HepG2 (cell line): ENCODE results near the gene UBE4A. TPM values are rescaled to one million over a fixed set of nuclear protein-coding genes. Genes with fewer than 3 reads are reported as not detected.

Experiments
- BRF2 ChIP-seq: sonication (generic); formaldehyde crosslinking; IDR thresholded peaks from 2 replicates; pipeline ENCODE4 v1.8.1; 2022; ENCODE audit warnings: mild to moderate bottlenecking, missing genetic modification reagents
- CHD2 ChIP-seq: IDR thresholded peaks from 2 replicates; pipeline ENCODE4 v1.6.1; 2011; ENCODE audit warnings: low read depth, low read length, improper control_type of control experiment
- FOSL2 ChIP-seq: sonication (generic); formaldehyde crosslinking; IDR thresholded peaks from 2 replicates; pipeline ENCODE4 v1.4.0; 2020; ENCODE audit warnings: missing genetic modification reagents
- FOXA3 ChIP-seq: IDR thresholded peaks from 2 replicates; pipeline ENCODE4 v1.6.1; 2016; ENCODE audit warnings: missing genetic modification reagents, missing compliant biosample characterization
- KDM2A ChIP-seq: sonication (generic); formaldehyde crosslinking; IDR thresholded peaks from 2 replicates; pipeline ENCODE4 v1.4.0; 2020; ENCODE audit warnings: low read depth, missing genetic modification reagents, borderline replicate concordance
- MTA1 ChIP-seq: sonication (generic); formaldehyde crosslinking; IDR thresholded peaks from 2 replicates; pipeline ENCODE4 v1.4.0; 2020; ENCODE audit warnings: missing genetic modification reagents, mild to moderate bottlenecking, borderline replicate concordance
- MYC ChIP-seq: sonication (generic); formaldehyde crosslinking; IDR thresholded peaks from 2 replicates; pipeline ENCODE4 v1.9.0; 2021; ENCODE audit warnings: missing genetic modification reagents, borderline replicate concordance
- RNF219 ChIP-seq: sonication (generic); formaldehyde crosslinking; IDR thresholded peaks from 2 replicates; pipeline ENCODE4 v1.5.0; 2020; ENCODE audit warnings: mild to moderate bottlenecking, missing genetic modification reagents
- U2AF1 ChIP-seq: fragments of 200-400 bp; formaldehyde crosslinking; optimal IDR thresholded peaks from 2 replicates; pipeline ENCODE3; 2017; ENCODE audit warnings: mild to moderate bottlenecking, low read depth, low read length
- ZBTB40 ChIP-seq, 2 experiments: fragments of 450-650 bp in 1 of 2; sonication (generic) in 1 of 2; formaldehyde crosslinking in 1 of 2; IDR thresholded peaks; 2 replicates each; pipeline versions ENCODE4 v1.6.1 to v1.8.0; 2016 to 2022; ENCODE audit warnings: antibody characterized with exemption in 1 of 2, mild to moderate bottlenecking in 1 of 2, missing genetic modification reagents in 1 of 2
- ZC3H4 ChIP-seq: sonication (generic); formaldehyde crosslinking; IDR thresholded peaks from 2 replicates; pipeline ENCODE4 v1.4.0; 2020; ENCODE audit warnings: missing genetic modification reagents, borderline replicate concordance
- ZMYM4 ChIP-seq: sonication (generic); formaldehyde crosslinking; IDR thresholded peaks from 2 replicates; pipeline ENCODE4 v1.8.1; 2023; ENCODE audit warnings: mild to moderate bottlenecking, missing genetic modification reagents
- ZNF282 ChIP-seq: fragments of 450-650 bp; IDR thresholded peaks from 2 replicates; pipeline ENCODE4 v1.6.1; 2018; ENCODE audit not compliant: partially characterized antibody
- ZNF546 ChIP-seq: sonication (generic); formaldehyde crosslinking; conservative IDR thresholded peaks from 2 replicates; pipeline ENCODE4 v1.8.1; 2023; ENCODE audit warnings: mild to moderate bottlenecking, missing genetic modification reagents
- ZNF605 ChIP-seq: sonication (generic); formaldehyde crosslinking; IDR thresholded peaks from 2 replicates; pipeline ENCODE4 v1.8.0; 2022; ENCODE audit warnings: mild to moderate bottlenecking, missing genetic modification reagents
- ZNF773 ChIP-seq: sonication (generic); formaldehyde crosslinking; IDR thresholded peaks from 2 replicates; pipeline ENCODE4 v1.4.0; 2020; ENCODE audit warnings: missing genetic modification reagents, borderline replicate concordance
- ZSCAN31 ChIP-seq: sonication (generic); formaldehyde crosslinking; IDR thresholded peaks from 2 replicates; pipeline ENCODE4 v1.5.0; 2020; ENCODE audit warnings: low read depth, mild to moderate bottlenecking, missing genetic modification reagents
- polyA plus RNA-seq, 8 experiments: library from polyadenylated mRNA; depleted of rRNA in 3 of 8; stranded (reverse) in 7 of 8; unstranded in 1 of 8; fragments of >200 nt; fragmentation: Illumina TruSeq in 4 of 8; extraction: Trizol in 4 of 8; gene quantifications; 2 replicates each; pipeline versions ENCODE4 v1.2.1 to v1.2.3, GENCODE V29; 2011 to 2016; ENCODE audit warnings: low read depth in 4 of 8, missing spikeins in 1 of 8, mixed read lengths in 1 of 8; ENCODE audit not compliant: insufficient read depth in 1 of 8
- total RNA-seq, 5 experiments: library from RNA; depleted of rRNA; stranded (reverse); fragments of >200 nt; fragmentation: Illumina TruSeq; extraction: Trizol; gene quantifications; 2 replicates each; pipeline ENCODE4 v1.2.3, GENCODE V29; 2016; ENCODE audit warnings: low read depth in 1 of 5

The UBE4A gene
- total and polyA plus RNA-seq, 2 of the 13 experiments (the other 11 are each of a cell fraction or from before 2014, with no cell fraction given): 15.1 to 32.7 TPM

GRCh38 chr11:118434553-118435289 is 75.3 kb downstream of the UBE4A start (continued):
- TF ChIP-seq CHD2 (no peak), ZC3H4 (CRISPR knock-in tag) (no peak), ZNF773 (CRISPR knock-in tag) (0 out of 2 replicates have a peak, but pooled peaks have one; percentile 51), U2AF1 (no peak), ZMYM4 (CRISPR knock-in tag) (0 out of 2 replicates have a peak, but pooled peaks have one; percentile 9), ZNF605 (peak; percentile 69; the same call in 1 of the 2 replicates), FOSL2 (CRISPR knock-in tag) (no peak; the same call in 1 of the 2 replicates), KDM2A (CRISPR knock-in tag) (peak; percentile 39; the same call in 1 of the 2 replicates), ZBTB40 (IDR thresholded peaks at IDR 0.05) (no peak), ZBTB40 (CRISPR knock-in tag; IDR thresholded peaks at IDR 0.05) (peak; percentile 82), MYC (CRISPR knock-in tag) (peak; percentile 28; the same call in 1 of the 2 replicates), ZNF282 (no peak), RNF219 (CRISPR knock-in tag) (no peak), MTA1 (peak; percentile 65; the same call in 1 of the 2 replicates), FOXA3 (CRISPR knock-in tag) (no peak), ZSCAN31 (CRISPR knock-in tag) (peak; percentile 59; the same call in 1 of the 2 replicates), BRF2 (CRISPR knock-in tag) (no peak), ZNF546 (CRISPR knock-in tag) (0 out of 2 replicates have a peak, but pooled peaks have one; percentile 35)
